DND-41 (cell line): ENCODE data around the gene NMUR2.

Source experiments
- EZH2 ChIP-seq: IDR thresholded peaks from 3 replicates; pipeline ENCODE4 v1.6.1; 2012; ENCODE audit warnings: borderline replicate concordance, low read depth, mild to moderate bottlenecking, moderate library complexity, low read length, inconsistent platforms; ENCODE audit not compliant: severe bottlenecking
- TF ChIP-seq, protein P1 (sequence below): IDR thresholded peaks from 2 replicates; pipeline ENCODE4 v1.5.1; 2012; ENCODE audit warnings: borderline replicate concordance, low read length, moderate library complexity, mild to moderate bottlenecking; ENCODE audit not compliant: poor library complexity, severe bottlenecking; ENCODE audit errors: extremely low read depth

DNA sequence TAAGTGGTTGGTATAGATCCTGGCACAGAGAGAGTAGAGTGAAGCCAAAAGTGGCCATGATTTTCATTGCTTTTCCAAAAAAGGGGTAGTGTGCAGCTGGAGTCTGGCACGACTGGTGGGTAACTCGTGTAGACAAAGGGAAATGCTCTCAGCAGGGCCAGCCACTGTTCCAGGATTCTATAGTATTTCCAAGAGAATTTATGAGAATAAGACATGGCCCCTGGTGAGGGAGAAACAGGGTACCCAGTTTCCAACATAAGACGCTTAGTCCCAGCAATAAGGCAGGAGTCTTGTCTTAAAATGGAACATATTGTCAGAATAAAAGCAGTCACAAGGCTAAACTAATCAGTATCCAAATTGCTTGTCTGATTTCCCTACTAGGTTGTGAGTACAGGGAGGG is 52.1 kb downstream of the NMUR2 start:
- TF ChIP-seq EZH2: no peak
- TF ChIP-seq, protein P1, sequence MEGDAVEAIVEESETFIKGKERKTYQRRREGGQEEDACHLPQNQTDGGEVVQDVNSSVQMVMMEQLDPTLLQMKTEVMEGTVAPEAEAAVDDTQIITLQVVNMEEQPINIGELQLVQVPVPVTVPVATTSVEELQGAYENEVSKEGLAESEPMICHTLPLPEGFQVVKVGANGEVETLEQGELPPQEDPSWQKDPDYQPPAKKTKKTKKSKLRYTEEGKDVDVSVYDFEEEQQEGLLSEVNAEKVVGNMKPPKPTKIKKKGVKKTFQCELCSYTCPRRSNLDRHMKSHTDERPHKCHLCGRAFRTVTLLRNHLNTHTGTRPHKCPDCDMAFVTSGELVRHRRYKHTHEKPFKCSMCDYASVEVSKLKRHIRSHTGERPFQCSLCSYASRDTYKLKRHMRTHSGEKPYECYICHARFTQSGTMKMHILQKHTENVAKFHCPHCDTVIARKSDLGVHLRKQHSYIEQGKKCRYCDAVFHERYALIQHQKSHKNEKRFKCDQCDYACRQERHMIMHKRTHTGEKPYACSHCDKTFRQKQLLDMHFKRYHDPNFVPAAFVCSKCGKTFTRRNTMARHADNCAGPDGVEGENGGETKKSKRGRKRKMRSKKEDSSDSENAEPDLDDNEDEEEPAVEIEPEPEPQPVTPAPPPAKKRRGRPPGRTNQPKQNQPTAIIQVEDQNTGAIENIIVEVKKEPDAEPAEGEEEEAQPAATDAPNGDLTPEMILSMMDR: no peak
